Measurements from ENCODE around the gene ADD3. TPM values are rescaled to one million over a fixed set of nuclear protein-coding genes. Genes with fewer than 3 reads are reported as not detected.
A peak's percentile ranks its signal among the peaks of the same experiment; 100 is the strongest.

Gene ADD3
- total and polyA plus RNA-seq, 10 of the 15 experiments (the other 5 are each of a cell fraction or from before 2014, with no cell fraction given) = 27.3 to 129 (median 67.8) TPM

- H3K9ac ChIP-seq (ENCODE audit: control insufficient read depth, insufficient read depth, low read length) = no peak overlapping the region
- H3K9me3 ChIP-seq (replicated peaks; ENCODE audit: control insufficient read depth, insufficient read depth, low read length) = no peaks in the 10 kb centered on the region; the same call in 2 of the 3 replicates
- SMC1A ChIA-PET (ENCODE audit: uncharacterized antibody, unreplicated experiment) = interaction anchor here (0.9 to 12.9 kb wide), 14 partner anchors 7 to 66 kb away, joined by 3 to 172 read pairs (median 6); no protein-coding TSS in a partner anchor
- POLR2A ChIA-PET = interaction anchor here (0.6 to 3.8 kb wide), 5 partner anchors 10 to 786 kb away, joined by 3 to 44 read pairs (median 3); partner anchors contain the start of gene ADD3
- in situ Hi-C loops (cut with MboI) = no loop called here
- BruUV-seq (replicated peaks) = no TSS peak
- no peak overlapping the region for H3K4me3 ChIP-seq
- WGBS (ENCODE audit: insufficient coverage, insufficient replicate concordance, low lambda C conversion rate, missing lambda C conversion rate) = 86% methylated on average over 3 of the region's 3 CpGs
- RAD21 ChIA-PET (ENCODE audit: unreplicated experiment) = interaction anchor here (1.1 to 10.2 kb wide), 10 partner anchors 7 to 190 kb away, joined by 3 to 128 read pairs (median 4); partner anchors contain the start of gene ADD3
- H2AFZ ChIP-seq (ENCODE audit: control insufficient read depth, low read depth, low read length) = peak overlapping the region; percentile 42; the same call in 1 of the 2 replicates
- no peaks in the 10 kb centered on the region for H3K27me3 ChIP-seq (replicated peaks in 1 of 2; ENCODE audit: control insufficient read depth in 2 of 2, insufficient read depth in 2 of 2, low read length in 1 of 2)
- H3K79me2 ChIP-seq (ENCODE audit: control insufficient read depth, insufficient read depth, low read length) = peaks cover 65% of the 10 kb centered on the region
- intact Hi-C loops (cut with micrococcal nuclease; ENCODE audit: unreplicated experiment) = loop anchor here (5.0 kb wide), 1 partner anchor 157 kb away; no protein-coding TSS in a partner anchor
- H4K20me1 ChIP-seq (ENCODE audit: control insufficient read depth, insufficient read depth) = no peaks in the 10 kb centered on the region
- CTCF ChIA-PET = interaction anchor here (0.9 to 2.6 kb wide), 5 partner anchors 11 to 66 kb away, joined by 3 to 16 read pairs (median 4); no protein-coding TSS in a partner anchor
- ATAC-seq (no peak), DNase-seq (ENCODE audit: low read depth, low spot score) (no peak), FAIRE-seq (no peak)
- peak overlapping the region; percentile 87; the same call in 1 of the 2 replicates for H3K27ac ChIP-seq (ENCODE audit: control insufficient read depth, insufficient read depth)
- no peaks in the 10 kb centered on the region for H3K36me3 ChIP-seq (ENCODE audit: control insufficient read depth in 2 of 2, insufficient read depth in 2 of 2, low read length in 1 of 2)
- H3K4me2 ChIP-seq (ENCODE audit: control insufficient read depth, insufficient read depth) = peak overlapping the region; percentile 43; the same call in 1 of the 2 replicates
- peaks cover 52% of the 10 kb centered on the region for H3K4me1 ChIP-seq (ENCODE audit: control insufficient read depth, insufficient read depth, low read length)
- TF ChIP-seq RBBP5 (conservative IDR thresholded peaks at IDR 0.05) (no peak), RELA (IDR thresholded peaks at IDR 0.05; ENCODE audit: borderline replicate concordance, partially characterized antibody) (no peak), NFYB (IDR thresholded peaks at IDR 0.05; ENCODE audit: insufficient read depth, low read depth, low read length) (peak; percentile 55; the same call in 1 of the 2 replicates), YBX1 (IDR thresholded peaks at IDR 0.05) (no peak), IKZF2 (IDR thresholded peaks at IDR 0.05) (no peak), EGR1 (IDR thresholded peaks at IDR 0.05; ENCODE audit: borderline replicate concordance in 1 of 2, low read depth in 2 of 2, low read length in 2 of 2) (no peak), JUNB (IDR thresholded peaks at IDR 0.05) (peak; percentile 31; the same call in 1 of the 2 replicates), RB1 (IDR thresholded peaks at IDR 0.05; ENCODE audit: borderline replicate concordance) (no peak), NR2C1 (IDR thresholded peaks at IDR 0.05) (no peak), NFIC (IDR thresholded peaks at IDR 0.05; ENCODE audit: low read depth, low read length) (no peak), CEBPB (IDR thresholded peaks at IDR 0.05; ENCODE audit: borderline replicate concordance in 1 of 2, low read depth in 2 of 2, low read length in 2 of 2) (no peak), ZSCAN29 (IDR thresholded peaks at IDR 0.05) (no peak), SPI1 (IDR thresholded peaks at IDR 0.05; ENCODE audit: borderline replicate concordance, insufficient read depth, low read depth, low read length) (peak; percentile 64; the same call in 1 of the 2 replicates), SREBF2 (IDR thresholded peaks at IDR 0.05; ENCODE audit: low read length) (no peak), CHD4 (IDR thresholded peaks at IDR 0.05) (no peak), FOXM1 (IDR thresholded peaks at IDR 0.05; ENCODE audit: low read depth, low read length) (no peak), JUND (IDR thresholded peaks at IDR 0.05; ENCODE audit: low read depth, low read length) (no peak), GABPA (IDR thresholded peaks at IDR 0.05; ENCODE audit: low read depth) (peak; percentile 77), SMC3 (IDR thresholded peaks at IDR 0.05; ENCODE audit: borderline replicate concordance, low read length) (no peak), CREB1 (IDR thresholded peaks at IDR 0.05; ENCODE audit: low read depth) (peak; percentile 49; the same call in 1 of the 2 replicates)
- TF ChIP-seq, protein P1, sequence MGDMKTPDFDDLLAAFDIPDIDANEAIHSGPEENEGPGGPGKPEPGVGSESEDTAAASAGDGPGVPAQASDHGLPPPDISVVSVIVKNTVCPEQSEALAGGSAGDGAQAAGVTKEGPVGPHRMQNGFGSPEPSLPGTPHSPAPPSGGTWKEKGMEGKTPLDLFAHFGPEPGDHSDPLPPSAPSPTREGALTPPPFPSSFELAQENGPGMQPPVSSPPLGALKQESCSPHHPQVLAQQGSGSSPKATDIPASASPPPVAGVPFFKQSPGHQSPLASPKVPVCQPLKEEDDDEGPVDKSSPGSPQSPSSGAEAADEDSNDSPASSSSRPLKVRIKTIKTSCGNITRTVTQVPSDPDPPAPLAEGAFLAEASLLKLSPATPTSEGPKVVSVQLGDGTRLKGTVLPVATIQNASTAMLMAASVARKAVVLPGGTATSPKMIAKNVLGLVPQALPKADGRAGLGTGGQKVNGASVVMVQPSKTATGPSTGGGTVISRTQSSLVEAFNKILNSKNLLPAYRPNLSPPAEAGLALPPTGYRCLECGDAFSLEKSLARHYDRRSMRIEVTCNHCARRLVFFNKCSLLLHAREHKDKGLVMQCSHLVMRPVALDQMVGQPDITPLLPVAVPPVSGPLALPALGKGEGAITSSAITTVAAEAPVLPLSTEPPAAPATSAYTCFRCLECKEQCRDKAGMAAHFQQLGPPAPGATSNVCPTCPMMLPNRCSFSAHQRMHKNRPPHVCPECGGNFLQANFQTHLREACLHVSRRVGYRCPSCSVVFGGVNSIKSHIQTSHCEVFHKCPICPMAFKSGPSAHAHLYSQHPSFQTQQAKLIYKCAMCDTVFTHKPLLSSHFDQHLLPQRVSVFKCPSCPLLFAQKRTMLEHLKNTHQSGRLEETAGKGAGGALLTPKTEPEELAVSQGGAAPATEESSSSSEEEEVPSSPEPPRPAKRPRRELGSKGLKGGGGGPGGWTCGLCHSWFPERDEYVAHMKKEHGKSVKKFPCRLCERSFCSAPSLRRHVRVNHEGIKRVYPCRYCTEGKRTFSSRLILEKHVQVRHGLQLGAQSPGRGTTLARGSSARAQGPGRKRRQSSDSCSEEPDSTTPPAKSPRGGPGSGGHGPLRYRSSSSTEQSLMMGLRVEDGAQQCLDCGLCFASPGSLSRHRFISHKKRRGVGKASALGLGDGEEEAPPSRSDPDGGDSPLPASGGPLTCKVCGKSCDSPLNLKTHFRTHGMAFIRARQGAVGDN (IDR thresholded peaks at IDR 0.05) = no peak
- TF ChIP-seq, protein P2, sequence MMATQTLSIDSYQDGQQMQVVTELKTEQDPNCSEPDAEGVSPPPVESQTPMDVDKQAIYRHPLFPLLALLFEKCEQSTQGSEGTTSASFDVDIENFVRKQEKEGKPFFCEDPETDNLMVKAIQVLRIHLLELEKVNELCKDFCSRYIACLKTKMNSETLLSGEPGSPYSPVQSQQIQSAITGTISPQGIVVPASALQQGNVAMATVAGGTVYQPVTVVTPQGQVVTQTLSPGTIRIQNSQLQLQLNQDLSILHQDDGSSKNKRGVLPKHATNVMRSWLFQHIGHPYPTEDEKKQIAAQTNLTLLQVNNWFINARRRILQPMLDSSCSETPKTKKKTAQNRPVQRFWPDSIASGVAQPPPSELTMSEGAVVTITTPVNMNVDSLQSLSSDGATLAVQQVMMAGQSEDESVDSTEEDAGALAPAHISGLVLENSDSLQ (IDR thresholded peaks at IDR 0.05) = no peak
Measured at GRCh38 chr10:110074298-110074697, 66.5 kb downstream of the ADD3 start.

Data from GM12878 (cell line).